Measurements from ENCODE around the gene MIOX. TPM values are rescaled to one million over a fixed set of nuclear protein-coding genes. Genes with fewer than 3 reads are reported as not detected.
A peak's percentile ranks its signal among the peaks of the same experiment; 100 is the strongest.
"Not testable (repeated sequence)": the region's sequence is repeated elsewhere in the genome, so short reads cannot be mapped to it uniquely, and the experiment has no call there.

Gene MIOX
- total and polyA plus RNA-seq, 5 donors from 2014 or later: not detected

GRCh38 chr22:50513175-50513574 lies 26.5 kb downstream of the MIOX start:
- Mint-ChIP-seq H3K9me3 (no peaks in the 10 kb centered on the region), H3K27ac (no peak overlapping the region), H3K27me3 (peaks cover 4% of the 10 kb centered on the region), H3K4me3 (no peak overlapping the region), H3K36me3 (peaks cover 10% of the 10 kb centered on the region), H3K4me1 (peaks cover 0 to 42% (median 21%) of the 10 kb centered on the region in 4 donors)
- Histone ChIP-seq H3K27ac (ENCODE audit: insufficient read depth, low read length, poor library complexity, severe bottlenecking) (no peak overlapping the region), H3K4me3 (ENCODE audit: low read depth, low read length) (no peak overlapping the region), H3K36me3 (ENCODE audit: control insufficient read depth, insufficient read depth, low read length) (peaks cover 17% of the 10 kb centered on the region), H3K4me1 (ENCODE audit: control insufficient read depth, insufficient read depth, low read length, poor library complexity, severe bottlenecking) (peaks cover 13% of the 10 kb centered on the region), H3K9me3 (ENCODE audit: control insufficient read depth in 2 of 2, low read length in 2 of 2) (no peaks in the 10 kb centered on the region), H3K27me3 (ENCODE audit: control insufficient read depth, insufficient read depth, low read length) (no peaks in the 10 kb centered on the region)
- DNase-seq (no peak), ATAC-seq (ENCODE audit: low read depth in 2 of 2) (no peak)

- DNase-seq (no peak), ATAC-seq (ENCODE audit: low read depth in 2 of 2) (no peak)
- Histone ChIP-seq H3K27ac (ENCODE audit: insufficient read depth, low read length, poor library complexity, severe bottlenecking) (no peak overlapping the region), H3K27me3 (ENCODE audit: control insufficient read depth, insufficient read depth, low read length) (no peaks in the 10 kb centered on the region), H3K4me3 (ENCODE audit: low read depth, low read length) (no peak overlapping the region), H3K36me3 (ENCODE audit: control insufficient read depth, insufficient read depth, low read length) (peaks cover 34% of the 10 kb centered on the region), H3K4me1 (ENCODE audit: control insufficient read depth, insufficient read depth, low read length, poor library complexity, severe bottlenecking) (no peaks in the 10 kb centered on the region), H3K9me3 (ENCODE audit: control insufficient read depth in 2 of 2, low read length in 2 of 2) (no peaks in the 10 kb centered on the region)
- Mint-ChIP-seq H3K4me3 (peak overlapping the region in 2 of 4 donors; percentile 3 to 82), H3K36me3 (peaks cover 16% of the 10 kb centered on the region), H3K27me3 (no peaks in the 10 kb centered on the region), H3K4me1 (peaks cover 0 to 30% (median 8%) of the 10 kb centered on the region in 4 donors), H3K27ac (no peak overlapping the region), H3K9me3 (no peaks in the 10 kb centered on the region)
Measured at GRCh38 chr22:50516068-50516467, 29.4 kb downstream of the MIOX start.

- Mint-ChIP-seq H3K4me3 (no peak overlapping the region), H3K36me3 (peaks cover 16% of the 10 kb centered on the region), H3K4me1 (peaks cover 0 to 30% (median 8%) of the 10 kb centered on the region in 4 donors), H3K9me3 (no peaks in the 10 kb centered on the region), H3K27me3 (no peaks in the 10 kb centered on the region), H3K27ac (no peak overlapping the region)
- Histone ChIP-seq H3K4me1 (ENCODE audit: control insufficient read depth, insufficient read depth, low read length, poor library complexity, severe bottlenecking) (no peaks in the 10 kb centered on the region), H3K27ac (ENCODE audit: insufficient read depth, low read length, poor library complexity, severe bottlenecking) (no peak overlapping the region), H3K36me3 (ENCODE audit: control insufficient read depth, insufficient read depth, low read length) (peaks cover 37% of the 10 kb centered on the region), H3K9me3 (ENCODE audit: control insufficient read depth in 2 of 2, low read length in 2 of 2) (no peaks in the 10 kb centered on the region), H3K4me3 (ENCODE audit: low read depth, low read length) (no peak overlapping the region), H3K27me3 (ENCODE audit: control insufficient read depth, insufficient read depth, low read length) (no peaks in the 10 kb centered on the region)
- ATAC-seq (ENCODE audit: low read depth in 2 of 2): no peak
- DNase-seq: no peak
Measured at GRCh38 chr22:50516891-50517290, 30.2 kb downstream of the MIOX start.

GRCh38 chr22:50517495-50518260 lies 31.0 kb downstream of the MIOX start:
- no peaks in the 10 kb centered on the region for H3K9me3 Mint-ChIP-seq
- H3K4me1 Mint-ChIP-seq: peaks cover 0 to 23% (median 8%) of the 10 kb centered on the region in 4 donors
- H3K36me3 Mint-ChIP-seq: peaks cover 11% of the 10 kb centered on the region
- no peaks in the 10 kb centered on the region for H3K27me3 Mint-ChIP-seq
- no peak overlapping the region for H3K27ac Mint-ChIP-seq
- Histone ChIP-seq H3K4me1 (ENCODE audit: control insufficient read depth, insufficient read depth, low read length, poor library complexity, severe bottlenecking) (no peaks in the 10 kb centered on the region), H3K36me3 (ENCODE audit: control insufficient read depth, insufficient read depth, low read length) (peaks cover 41% of the 10 kb centered on the region), H3K9me3 (ENCODE audit: control insufficient read depth in 2 of 2, low read length in 2 of 2) (no peaks in the 10 kb centered on the region), H3K27me3 (ENCODE audit: control insufficient read depth, insufficient read depth, low read length) (no peaks in the 10 kb centered on the region), H3K4me3 (ENCODE audit: low read depth, low read length) (no peak overlapping the region), H3K27ac (ENCODE audit: insufficient read depth, low read length, poor library complexity, severe bottlenecking) (no peak overlapping the region)
- H3K4me3 Mint-ChIP-seq: no peak overlapping the region
- no peak for DNase-seq
- no peak for ATAC-seq (ENCODE audit: low read depth in 2 of 2)

GRCh38 chr22:50518606-50519005 lies 31.9 kb downstream of the MIOX start:
- H3K36me3 ChIP-seq (ENCODE audit: control insufficient read depth, insufficient read depth, low read length): peaks cover 49% of the 10 kb centered on the region
- peaks cover 11% of the 10 kb centered on the region for H3K36me3 Mint-ChIP-seq
- ATAC-seq (ENCODE audit: low read depth in 2 of 2): no peak

GRCh38 chr22:50519151-50519550 lies 32.5 kb downstream of the MIOX start:
- ATAC-seq (ENCODE audit: low read depth in 2 of 2) (no peak), DNase-seq (no peak)
- no peak overlapping the region for H3K27ac Mint-ChIP-seq

More at GRCh38 chr22:50518606-50519005, 31.9 kb downstream of the MIOX start:
- Mint-ChIP-seq H3K27ac (no peak overlapping the region), H3K9me3 (no peaks in the 10 kb centered on the region), H3K27me3 (no peaks in the 10 kb centered on the region), H3K4me1 (peaks cover 0 to 18% (median 6%) of the 10 kb centered on the region in 4 donors), H3K4me3 (no peak overlapping the region)
- Histone ChIP-seq H3K9me3 (ENCODE audit: control insufficient read depth in 2 of 2, low read length in 2 of 2) (no peaks in the 10 kb centered on the region), H3K4me3 (ENCODE audit: low read depth, low read length) (no peak overlapping the region), H3K4me1 (ENCODE audit: control insufficient read depth, insufficient read depth, low read length, poor library complexity, severe bottlenecking) (no peaks in the 10 kb centered on the region), H3K27ac (ENCODE audit: insufficient read depth, low read length, poor library complexity, severe bottlenecking) (no peak overlapping the region), H3K27me3 (ENCODE audit: control insufficient read depth, insufficient read depth, low read length) (no peaks in the 10 kb centered on the region)
- DNase-seq: no peak

GRCh38 chr22:50520184-50520583 lies 33.5 kb downstream of the MIOX start:
- Histone ChIP-seq H3K36me3 (ENCODE audit: control insufficient read depth, insufficient read depth, low read length) (peaks cover 50% of the 10 kb centered on the region), H3K4me1 (ENCODE audit: control insufficient read depth, insufficient read depth, low read length, poor library complexity, severe bottlenecking) (peaks cover 13% of the 10 kb centered on the region)
- not testable (repeated sequence) for DNase-seq; H3K9me3 ChIP-seq (ENCODE audit: control insufficient read depth in 2 of 2, low read length in 2 of 2); H3K27ac Mint-ChIP-seq; H3K27ac ChIP-seq (ENCODE audit: insufficient read depth, low read length, poor library complexity, severe bottlenecking); H3K27me3 ChIP-seq (ENCODE audit: control insufficient read depth, insufficient read depth, low read length); H3K27me3 Mint-ChIP-seq; H3K36me3 Mint-ChIP-seq; H3K9me3 Mint-ChIP-seq; ATAC-seq (ENCODE audit: low read depth in 2 of 2); H3K4me3 ChIP-seq (ENCODE audit: low read depth, low read length)
- Mint-ChIP-seq H3K4me1 (peaks cover 0 to 15% (median 7%) of the 10 kb centered on the region in 4 donors), H3K4me3 (peak overlapping the region in 2 of 4 donors; percentile 4 to 51)

More at GRCh38 chr22:50519151-50519550, 32.5 kb downstream of the MIOX start:
- no peak overlapping the region for H3K4me3 Mint-ChIP-seq
- H3K4me1 Mint-ChIP-seq: peaks cover 0 to 15% (median 6%) of the 10 kb centered on the region in 4 donors
- peaks cover 11% of the 10 kb centered on the region for H3K36me3 Mint-ChIP-seq
- H3K27ac ChIP-seq (ENCODE audit: insufficient read depth, low read length, poor library complexity, severe bottlenecking): no peak overlapping the region
- no peaks in the 10 kb centered on the region for H3K27me3 Mint-ChIP-seq
- H3K4me1 ChIP-seq (ENCODE audit: control insufficient read depth, insufficient read depth, low read length, poor library complexity, severe bottlenecking): peaks cover 3% of the 10 kb centered on the region
- H3K9me3 Mint-ChIP-seq: no peaks in the 10 kb centered on the region
- no peak overlapping the region for H3K4me3 ChIP-seq (ENCODE audit: low read depth, low read length)
- H3K36me3 ChIP-seq (ENCODE audit: control insufficient read depth, insufficient read depth, low read length): peaks cover 50% of the 10 kb centered on the region
- no peaks in the 10 kb centered on the region for H3K9me3 ChIP-seq (ENCODE audit: control insufficient read depth in 2 of 2, low read length in 2 of 2)
- H3K27me3 ChIP-seq (ENCODE audit: control insufficient read depth, insufficient read depth, low read length): no peaks in the 10 kb centered on the region

All from CD4-positive, CD25-positive, alpha-beta regulatory T cell (primary cell).